SK-N-SH (cell line): ENCODE data around the gene PBX3. TPM values are rescaled to one million over a fixed set of nuclear protein-coding genes. Genes with fewer than 3 reads are reported as not detected.

Experiments
- CTCF ChIA-PET: fragments of 300-600, 350-600 bp; formaldehyde crosslinking; extraction: SDS; loops from one replicate; lab custom pipeline; 2021; lab: Yijun Ruan, JAX
- POLR2A ChIA-PET: fragments of 350-600 bp; sonication (Branson Sonifier 250); formaldehyde crosslinking; extraction: SDS; loops from one replicate; lab custom pipeline; 2020; ENCODE audit warnings: antibody characterized with exemption, inconsistent platforms; lab: Yijun Ruan, JAX
- DNase-seq: peaks from one replicate; pipeline ENCODE4 v3.0.0; 2012
- H2AFZ ChIP-seq: fragments of 200-600 bp; sonication (generic); 2 replicates; pipeline ENCODE4 v1.8.1; 2016; ENCODE audit warnings: antibody characterized with exemption, mild to moderate bottlenecking, low read depth
- H3F3A ChIP-seq: fragments of 200-600 bp; sonication (generic); replicated peaks from 2 replicates; pipeline ENCODE3; 2016; ENCODE audit warnings: antibody characterized with exemption, mild to moderate bottlenecking; ENCODE audit not compliant: insufficient read depth
- H3K27ac ChIP-seq, 2 experiments: fragments of 200-500 bp in 1 of 2; fragments of 200-600 bp in 1 of 2; sonication (Bioruptor generic) in 1 of 2; sonication (generic), shearing (Covaris generic) in 1 of 2; 2 replicates each; pipeline versions ENCODE4 v1.5.1 to v1.6.1; 2014 to 2016; ENCODE audit warnings: low read depth in 2 of 2, inconsistent platforms in 1 of 2, low read length in 1 of 2, mild to moderate bottlenecking in 1 of 2, mixed read lengths in 1 of 2
- H3K27me3 ChIP-seq: fragments of 200-600 bp; sonication (generic), shearing (Covaris generic); 2 replicates; pipeline ENCODE4 v1.6.1; 2016; ENCODE audit warnings: mixed run types; ENCODE audit not compliant: insufficient read depth
- H3K36me3 ChIP-seq, 2 experiments: fragments of 200-500 bp in 1 of 2; fragments of 200-600 bp in 1 of 2; sonication (Bioruptor generic) in 1 of 2; sonication (generic) in 1 of 2; replicated peaks in 1 of 2; 2 replicates each; pipeline versions ENCODE3 to v1.5.1; 2014 to 2016; ENCODE audit warnings: low read length in 1 of 2, mild to moderate bottlenecking in 1 of 2; ENCODE audit not compliant: insufficient read depth in 2 of 2, control insufficient read depth in 1 of 2
- H3K4me1 ChIP-seq, 2 experiments: fragments of 200-500 bp in 1 of 2; fragments of 200-600 bp in 1 of 2; sonication (Bioruptor generic) in 1 of 2; sonication (generic), shearing (Covaris generic) in 1 of 2; 2 replicates each; pipeline versions ENCODE4 v1.5.1 to v1.6.1; 2014 to 2016; ENCODE audit warnings: low read depth in 1 of 2, low read length in 1 of 2, mixed run types in 1 of 2; ENCODE audit not compliant: insufficient read depth in 2 of 2, control insufficient read depth in 1 of 2
- H3K4me2 ChIP-seq: fragments of 200-600 bp; sonication (generic), shearing (Covaris generic); 2 replicates; pipeline ENCODE4 v1.6.1; 2017; ENCODE audit warnings: mixed run types
- H3K4me3 ChIP-seq, 2 experiments: fragments of 200-500 bp in 1 of 2; fragments of 200-600 bp in 1 of 2; sonication (Bioruptor generic) in 1 of 2; sonication (generic), shearing (Covaris generic) in 1 of 2; 2 replicates each; pipeline versions ENCODE4 v1.5.1 to v1.8.1; 2014 to 2016; ENCODE audit warnings: low read depth in 2 of 2, inconsistent platforms in 1 of 2, low read length in 1 of 2, mild to moderate bottlenecking in 1 of 2, mixed read lengths in 1 of 2, moderate library complexity in 1 of 2
- H3K79me2 ChIP-seq: fragments of 200-600 bp; sonication (generic); 2 replicates; pipeline ENCODE4 v1.8.1; 2017; ENCODE audit warnings: mild to moderate bottlenecking; ENCODE audit not compliant: insufficient read depth
- H3K9ac ChIP-seq: fragments of 200-600 bp; sonication (generic); 2 replicates; pipeline ENCODE4 v1.6.1; 2017; ENCODE audit warnings: mixed run types
- H3K9me2 ChIP-seq: fragments of 200-600 bp; sonication (generic); 2 replicates; pipeline ENCODE4 v1.6.1; 2017; ENCODE audit warnings: mixed run types
- H3K9me3 ChIP-seq: fragments of 200-600 bp; sonication (generic); 2 replicates; pipeline ENCODE4 v1.6.1; 2017; ENCODE audit warnings: mixed run types, mild to moderate bottlenecking, moderate library complexity
- H4K20me1 ChIP-seq: fragments of 200-600 bp; sonication (generic); 2 replicates; pipeline ENCODE4 v1.6.1; 2017; ENCODE audit warnings: mild to moderate bottlenecking, mixed run types; ENCODE audit not compliant: insufficient read depth
- CHD2 ChIP-seq: fragments of 150-350 bp; IDR thresholded peaks from 2 replicates; pipeline ENCODE4 v1.6.1; 2018; ENCODE audit warnings: low read length; ENCODE audit not compliant: partially characterized antibody
- EP300 ChIP-seq, 2 experiments: IDR thresholded peaks; 2 replicates each; pipeline versions ENCODE4 v1.4.0 to v1.6.1; 2012; ENCODE audit warnings: borderline replicate concordance in 1 of 2, low read depth in 1 of 2, low read length in 1 of 2
- FOXM1 ChIP-seq: IDR thresholded peaks from 2 replicates; pipeline ENCODE4 v1.4.0; 2012; ENCODE audit warnings: low read depth, mild to moderate bottlenecking
- MEF2A ChIP-seq: IDR thresholded peaks from 2 replicates; pipeline ENCODE4 v1.4.0; 2012; ENCODE audit warnings: low read depth, borderline replicate concordance
- RAD21 ChIP-seq: IDR thresholded peaks from 2 replicates; pipeline ENCODE4 v1.6.1; 2012; ENCODE audit warnings: mild to moderate bottlenecking, low read length
- RFX5 ChIP-seq: IDR thresholded peaks from 2 replicates; pipeline ENCODE4 v1.6.1; 2012; ENCODE audit warnings: mild to moderate bottlenecking, improper control_type of control experiment, low read length
- SMC3 ChIP-seq: IDR thresholded peaks from 2 replicates; pipeline ENCODE4 v1.6.1; 2012; ENCODE audit warnings: low read depth, low read length, improper control_type of control experiment
- TEAD4 ChIP-seq: IDR thresholded peaks from 2 replicates; pipeline ENCODE4 v1.4.0; 2012; ENCODE audit warnings: mild to moderate bottlenecking, borderline replicate concordance; ENCODE audit not compliant: insufficient read depth
- YY1 ChIP-seq: IDR thresholded peaks from 2 replicates; pipeline ENCODE4 v1.4.0; 2012; ENCODE audit warnings: low read depth, mild to moderate bottlenecking
- WGBS: methylation state at CpG from one replicate; pipeline ENCODE4 v1.1.6; 2017; ENCODE audit warnings: low lambda C conversion rate; 5-methylcytosine and 5-hydroxymethylcytosine counted together
- polyA plus RNA-seq, 3 experiments: library from polyadenylated mRNA; depleted of rRNA; stranded (reverse); fragments of >200 nt; gene quantifications; 2 replicates each; pipeline ENCODE4 v1.2.3, GENCODE V29; 2012
- TF ChIP-seq, protein P1 (sequence below): fragments of 200-600 bp; sonication (generic); IDR thresholded peaks from 2 replicates; pipeline ENCODE4 v1.6.1; 2017; ENCODE audit warnings: antibody characterized with exemption, mild to moderate bottlenecking, moderate library complexity
- TF ChIP-seq, protein P2 (sequence below): IDR thresholded peaks from 2 replicates; pipeline ENCODE4 v1.4.0; 2012; ENCODE audit warnings: low read depth, borderline replicate concordance
- TF ChIP-seq, protein P3 (sequence below): IDR thresholded peaks from 2 replicates; pipeline ENCODE4 v1.6.1; 2012; ENCODE audit warnings: mild to moderate bottlenecking, low read depth, low read length, moderate library complexity
- TF ChIP-seq, protein P4 (sequence below): fragments of 150-350 bp; IDR thresholded peaks from 2 replicates; pipeline ENCODE4 v1.6.1; 2016; ENCODE audit warnings: mild to moderate bottlenecking, low read depth, low read length
- TF ChIP-seq, protein P5 (sequence below): IDR thresholded peaks from 2 replicates; pipeline ENCODE4; 2012
- TF ChIP-seq, protein P6 (sequence below): IDR thresholded peaks from 2 replicates; pipeline ENCODE4 v1.4.0; 2012; ENCODE audit warnings: low read depth, borderline replicate concordance

Gene PBX3
- polyA plus RNA-seq, 1 of the 3 experiments (the other 2 are of a cell fraction), result 73.0 TPM

DNA sequence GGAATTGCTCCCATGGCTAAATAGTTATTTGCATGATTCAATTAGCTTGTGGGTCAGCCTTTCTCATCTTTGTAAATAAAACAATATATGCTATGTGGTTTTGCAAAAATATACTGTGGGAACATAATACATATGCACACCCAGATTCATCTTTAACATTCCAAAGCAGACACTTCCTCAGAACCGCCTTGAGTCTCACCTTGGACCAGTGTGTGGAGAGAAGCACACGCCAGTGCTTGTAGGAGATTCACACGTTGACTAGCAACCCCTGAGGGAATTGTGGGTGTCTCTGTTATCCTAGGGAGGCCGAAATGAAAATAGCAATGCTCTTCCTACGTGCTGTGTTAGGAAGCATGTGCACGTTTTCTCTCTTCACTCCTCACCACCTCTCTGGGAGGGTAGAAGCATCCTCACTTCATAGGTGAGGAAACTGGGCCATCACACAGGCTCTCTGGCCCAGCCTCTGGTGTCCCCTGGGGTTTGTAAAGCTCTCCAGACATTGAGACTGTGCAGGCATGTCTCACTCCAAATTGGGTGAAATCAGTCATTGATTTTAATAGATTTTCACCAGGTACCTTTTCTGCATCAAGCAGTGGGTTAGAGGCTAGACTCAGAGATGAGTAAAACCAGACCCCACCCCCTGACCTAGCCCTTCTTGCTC, 221.7 kb downstream of the PBX3 start (continued):
- TF ChIP-seq CHD2 (no peak), FOXM1 (no peak), TEAD4 (no peak)
- TF ChIP-seq, protein P1, sequence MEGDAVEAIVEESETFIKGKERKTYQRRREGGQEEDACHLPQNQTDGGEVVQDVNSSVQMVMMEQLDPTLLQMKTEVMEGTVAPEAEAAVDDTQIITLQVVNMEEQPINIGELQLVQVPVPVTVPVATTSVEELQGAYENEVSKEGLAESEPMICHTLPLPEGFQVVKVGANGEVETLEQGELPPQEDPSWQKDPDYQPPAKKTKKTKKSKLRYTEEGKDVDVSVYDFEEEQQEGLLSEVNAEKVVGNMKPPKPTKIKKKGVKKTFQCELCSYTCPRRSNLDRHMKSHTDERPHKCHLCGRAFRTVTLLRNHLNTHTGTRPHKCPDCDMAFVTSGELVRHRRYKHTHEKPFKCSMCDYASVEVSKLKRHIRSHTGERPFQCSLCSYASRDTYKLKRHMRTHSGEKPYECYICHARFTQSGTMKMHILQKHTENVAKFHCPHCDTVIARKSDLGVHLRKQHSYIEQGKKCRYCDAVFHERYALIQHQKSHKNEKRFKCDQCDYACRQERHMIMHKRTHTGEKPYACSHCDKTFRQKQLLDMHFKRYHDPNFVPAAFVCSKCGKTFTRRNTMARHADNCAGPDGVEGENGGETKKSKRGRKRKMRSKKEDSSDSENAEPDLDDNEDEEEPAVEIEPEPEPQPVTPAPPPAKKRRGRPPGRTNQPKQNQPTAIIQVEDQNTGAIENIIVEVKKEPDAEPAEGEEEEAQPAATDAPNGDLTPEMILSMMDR, result no peak
- TF ChIP-seq, protein P2, sequence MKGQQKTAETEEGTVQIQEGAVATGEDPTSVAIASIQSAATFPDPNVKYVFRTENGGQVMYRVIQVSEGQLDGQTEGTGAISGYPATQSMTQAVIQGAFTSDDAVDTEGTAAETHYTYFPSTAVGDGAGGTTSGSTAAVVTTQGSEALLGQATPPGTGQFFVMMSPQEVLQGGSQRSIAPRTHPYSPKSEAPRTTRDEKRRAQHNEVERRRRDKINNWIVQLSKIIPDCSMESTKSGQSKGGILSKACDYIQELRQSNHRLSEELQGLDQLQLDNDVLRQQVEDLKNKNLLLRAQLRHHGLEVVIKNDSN, result no peak

DNA sequence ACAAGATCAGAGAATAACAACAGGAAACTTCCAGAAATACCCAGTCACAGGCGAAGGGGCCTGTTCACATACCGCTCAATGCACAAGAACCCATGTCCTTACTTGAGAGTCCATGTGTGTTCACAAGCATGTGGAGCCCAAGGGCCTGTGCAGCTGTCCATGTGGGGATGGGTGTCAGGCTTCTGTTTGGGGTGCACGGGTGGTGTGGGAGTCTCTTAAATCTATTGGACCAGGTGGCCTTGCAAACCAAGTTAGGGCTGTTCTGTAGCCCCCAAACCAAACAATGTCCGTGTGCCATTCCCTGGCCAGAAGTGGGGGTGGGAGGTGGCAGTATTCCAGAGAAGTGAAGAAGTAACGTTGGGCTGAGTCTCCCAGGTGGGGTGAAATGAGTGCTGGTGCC, 222.3 kb downstream of the PBX3 start:
- H3K4me2 ChIP-seq, result no peak overlapping the region
- H3K9ac ChIP-seq, result no peak overlapping the region
- H3K9me2 ChIP-seq, result no peaks in the 10 kb centered on the region
- H3K27ac ChIP-seq, result no peak overlapping the region
- no peaks in the 10 kb centered on the region for H3K27me3 ChIP-seq
- no peak overlapping the region for H3K4me3 ChIP-seq
- peaks cover 0 to 41% of the 10 kb centered on the region in 2 experiments; a peak in 2 of 4 replicates for H3K4me1 ChIP-seq
- H3F3A ChIP-seq, result peaks cover 10% of the 10 kb centered on the region
- DNase-seq, result no peak
- H2AFZ ChIP-seq, result no peak overlapping the region
- ChIA-PET CTCF (no interaction called here), POLR2A (no interaction called here)
- 90% methylated on average over 5 of the region's 5 CpGs for WGBS
- no peaks in the 10 kb centered on the region for H4K20me1 ChIP-seq
- peaks cover 29 to 34% of the 10 kb centered on the region in 2 experiments for H3K36me3 ChIP-seq
- H3K9me3 ChIP-seq, result no peaks in the 10 kb centered on the region
- H3K79me2 ChIP-seq, result no peaks in the 10 kb centered on the region
- TF ChIP-seq, protein P2, result no peak
- TF ChIP-seq, protein P3, sequence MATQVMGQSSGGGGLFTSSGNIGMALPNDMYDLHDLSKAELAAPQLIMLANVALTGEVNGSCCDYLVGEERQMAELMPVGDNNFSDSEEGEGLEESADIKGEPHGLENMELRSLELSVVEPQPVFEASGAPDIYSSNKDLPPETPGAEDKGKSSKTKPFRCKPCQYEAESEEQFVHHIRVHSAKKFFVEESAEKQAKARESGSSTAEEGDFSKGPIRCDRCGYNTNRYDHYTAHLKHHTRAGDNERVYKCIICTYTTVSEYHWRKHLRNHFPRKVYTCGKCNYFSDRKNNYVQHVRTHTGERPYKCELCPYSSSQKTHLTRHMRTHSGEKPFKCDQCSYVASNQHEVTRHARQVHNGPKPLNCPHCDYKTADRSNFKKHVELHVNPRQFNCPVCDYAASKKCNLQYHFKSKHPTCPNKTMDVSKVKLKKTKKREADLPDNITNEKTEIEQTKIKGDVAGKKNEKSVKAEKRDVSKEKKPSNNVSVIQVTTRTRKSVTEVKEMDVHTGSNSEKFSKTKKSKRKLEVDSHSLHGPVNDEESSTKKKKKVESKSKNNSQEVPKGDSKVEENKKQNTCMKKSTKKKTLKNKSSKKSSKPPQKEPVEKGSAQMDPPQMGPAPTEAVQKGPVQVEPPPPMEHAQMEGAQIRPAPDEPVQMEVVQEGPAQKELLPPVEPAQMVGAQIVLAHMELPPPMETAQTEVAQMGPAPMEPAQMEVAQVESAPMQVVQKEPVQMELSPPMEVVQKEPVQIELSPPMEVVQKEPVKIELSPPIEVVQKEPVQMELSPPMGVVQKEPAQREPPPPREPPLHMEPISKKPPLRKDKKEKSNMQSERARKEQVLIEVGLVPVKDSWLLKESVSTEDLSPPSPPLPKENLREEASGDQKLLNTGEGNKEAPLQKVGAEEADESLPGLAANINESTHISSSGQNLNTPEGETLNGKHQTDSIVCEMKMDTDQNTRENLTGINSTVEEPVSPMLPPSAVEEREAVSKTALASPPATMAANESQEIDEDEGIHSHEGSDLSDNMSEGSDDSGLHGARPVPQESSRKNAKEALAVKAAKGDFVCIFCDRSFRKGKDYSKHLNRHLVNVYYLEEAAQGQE, result no peak
- TF ChIP-seq, protein P4, sequence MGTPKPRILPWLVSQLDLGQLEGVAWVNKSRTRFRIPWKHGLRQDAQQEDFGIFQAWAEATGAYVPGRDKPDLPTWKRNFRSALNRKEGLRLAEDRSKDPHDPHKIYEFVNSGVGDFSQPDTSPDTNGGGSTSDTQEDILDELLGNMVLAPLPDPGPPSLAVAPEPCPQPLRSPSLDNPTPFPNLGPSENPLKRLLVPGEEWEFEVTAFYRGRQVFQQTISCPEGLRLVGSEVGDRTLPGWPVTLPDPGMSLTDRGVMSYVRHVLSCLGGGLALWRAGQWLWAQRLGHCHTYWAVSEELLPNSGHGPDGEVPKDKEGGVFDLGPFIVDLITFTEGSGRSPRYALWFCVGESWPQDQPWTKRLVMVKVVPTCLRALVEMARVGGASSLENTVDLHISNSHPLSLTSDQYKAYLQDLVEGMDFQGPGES, result no peak
- TF ChIP-seq, protein P5, sequence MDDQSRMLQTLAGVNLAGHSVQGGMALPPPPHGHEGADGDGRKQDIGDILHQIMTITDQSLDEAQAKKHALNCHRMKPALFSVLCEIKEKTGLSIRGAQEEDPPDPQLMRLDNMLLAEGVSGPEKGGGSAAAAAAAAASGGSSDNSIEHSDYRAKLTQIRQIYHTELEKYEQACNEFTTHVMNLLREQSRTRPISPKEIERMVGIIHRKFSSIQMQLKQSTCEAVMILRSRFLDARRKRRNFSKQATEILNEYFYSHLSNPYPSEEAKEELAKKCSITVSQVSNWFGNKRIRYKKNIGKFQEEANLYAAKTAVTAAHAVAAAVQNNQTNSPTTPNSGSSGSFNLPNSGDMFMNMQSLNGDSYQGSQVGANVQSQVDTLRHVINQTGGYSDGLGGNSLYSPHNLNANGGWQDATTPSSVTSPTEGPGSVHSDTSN, result no peak
- no peak for TF ChIP-seq RFX5
- no peak for TF ChIP-seq FOXM1
- TF ChIP-seq EP300 (IDR thresholded peaks at IDR 0.05; ENCODE audit: borderline replicate concordance in 1 of 2, low read depth in 1 of 2, low read length in 1 of 2), result no peak
- no peak for TF ChIP-seq MEF2A
- TF ChIP-seq, protein P6, sequence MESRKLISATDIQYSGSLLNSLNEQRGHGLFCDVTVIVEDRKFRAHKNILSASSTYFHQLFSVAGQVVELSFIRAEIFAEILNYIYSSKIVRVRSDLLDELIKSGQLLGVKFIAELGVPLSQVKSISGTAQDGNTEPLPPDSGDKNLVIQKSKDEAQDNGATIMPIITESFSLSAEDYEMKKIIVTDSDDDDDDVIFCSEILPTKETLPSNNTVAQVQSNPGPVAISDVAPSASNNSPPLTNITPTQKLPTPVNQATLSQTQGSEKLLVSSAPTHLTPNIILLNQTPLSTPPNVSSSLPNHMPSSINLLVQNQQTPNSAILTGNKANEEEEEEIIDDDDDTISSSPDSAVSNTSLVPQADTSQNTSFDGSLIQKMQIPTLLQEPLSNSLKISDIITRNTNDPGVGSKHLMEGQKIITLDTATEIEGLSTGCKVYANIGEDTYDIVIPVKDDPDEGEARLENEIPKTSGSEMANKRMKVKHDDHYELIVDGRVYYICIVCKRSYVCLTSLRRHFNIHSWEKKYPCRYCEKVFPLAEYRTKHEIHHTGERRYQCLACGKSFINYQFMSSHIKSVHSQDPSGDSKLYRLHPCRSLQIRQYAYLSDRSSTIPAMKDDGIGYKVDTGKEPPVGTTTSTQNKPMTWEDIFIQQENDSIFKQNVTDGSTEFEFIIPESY, result no peak
- TF ChIP-seq, protein P1, result no peak
- TF ChIP-seq SMC3, result no peak
- no peak for TF ChIP-seq RAD21
- TF ChIP-seq YY1, result no peak
